HG03095 (cell line): Measurements from ENCODE around the gene ACP7.
"Not testable (repeated sequence)": the region's sequence is repeated elsewhere in the genome, so short reads cannot be mapped to it uniquely, and the experiment has no call there.

Experiments
- ATAC-seq: cut with Tn5 transposase; IDR thresholded peaks from one replicate; pipeline ENCODE4 v1.9.1; 2021; ENCODE audit warnings: moderate library complexity; ENCODE audit not compliant: unreplicated experiment

The ACP7 gene

GRCh38 chr19:39083983-39084731 lies at the start of gene ACP7:
Gene ACP7, plus strand, starts transcription at chr19:39084368. Its CDS starts 902 bp downstream, at chr19:39085270.
- no peak for ATAC-seq

GRCh38 chr19:39036581-39036980 lies 47.6 kb upstream of the ACP7 start:
- no peak for ATAC-seq

GRCh38 chr19:39037194-39037593 lies 47.0 kb upstream of the ACP7 start:
- no peak for ATAC-seq

GRCh38 chr19:39038098-39038497 lies 46.1 kb upstream of the ACP7 start:
- ATAC-seq: no peak

GRCh38 chr19:39045506-39045905 lies 38.7 kb upstream of the ACP7 start:
- no peak for ATAC-seq

- ATAC-seq: no peak
Measured at GRCh38 chr19:39046037-39046821, 37.9 kb upstream of the ACP7 start.

GRCh38 chr19:39047073-39047472 lies 37.1 kb upstream of the ACP7 start:
- ATAC-seq: no peak

GRCh38 chr19:39052243-39052746 lies 31.9 kb upstream of the ACP7 start:
- ATAC-seq: no peak

GRCh38 chr19:39052846-39053245 lies 31.3 kb upstream of the ACP7 start:
- ATAC-seq: no peak

GRCh38 chr19:39053276-39054090 lies 30.7 kb upstream of the ACP7 start:
- ATAC-seq: no peak

- no peak for ATAC-seq
Measured at GRCh38 chr19:39054091-39054470, 30.1 kb upstream of the ACP7 start.

GRCh38 chr19:39057615-39058014 lies 26.6 kb upstream of the ACP7 start:
- no peak for ATAC-seq

- ATAC-seq: no peak
Measured at GRCh38 chr19:39059302-39059701, 24.9 kb upstream of the ACP7 start.

GRCh38 chr19:39060171-39060570 lies 24.0 kb upstream of the ACP7 start:
- no peak for ATAC-seq

- no peak for ATAC-seq
Measured at GRCh38 chr19:39064405-39064804, 19.8 kb upstream of the ACP7 start.

GRCh38 chr19:39065928-39066327 lies 18.2 kb upstream of the ACP7 start:
- ATAC-seq: no peak

- no peak for ATAC-seq
Measured at GRCh38 chr19:39067104-39067503, 17.1 kb upstream of the ACP7 start.

- not testable (repeated sequence) for ATAC-seq
Measured at GRCh38 chr19:39068259-39068658, 15.9 kb upstream of the ACP7 start.

GRCh38 chr19:39070888-39071287 lies 13.3 kb upstream of the ACP7 start:
- no peak for ATAC-seq

- ATAC-seq: no peak
Measured at GRCh38 chr19:39074205-39074692, 9.9 kb upstream of the ACP7 start.

GRCh38 chr19:39074942-39075341 lies 9.2 kb upstream of the ACP7 start:
- no peak for ATAC-seq
